ENCODE data around the gene CTNND2.

CTNND2 gene

DNA sequence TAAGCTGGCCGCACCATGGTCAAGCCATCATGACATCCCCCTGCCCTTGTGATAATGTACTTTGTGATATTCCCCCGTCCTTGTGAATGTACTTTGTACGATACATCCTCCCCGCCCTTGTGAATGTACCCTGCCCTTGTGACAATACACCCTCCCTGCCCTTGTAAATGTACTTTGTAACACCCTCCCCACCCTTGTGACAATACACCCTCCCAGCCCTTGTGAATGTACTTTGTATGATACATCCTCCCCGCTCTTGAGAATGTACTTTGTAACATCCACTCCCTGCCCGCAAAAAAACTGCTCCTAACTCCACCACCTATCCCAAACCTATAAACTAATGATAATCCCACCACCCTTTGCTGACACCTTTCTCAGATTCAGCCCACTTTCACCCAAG lies 313.8 kb downstream of the CTNND2 start:
- H3K9ac ChIP-seq (ENCODE audit: low read length): no peak overlapping the region
- H3K36me3 ChIP-seq (ENCODE audit: control insufficient read depth in 1 of 2, insufficient read depth in 2 of 2, low read length in 2 of 2): peaks cover 0 to 2% of the 10 kb centered on the region in 2 experiments
- no peak overlapping the region for H2BK12ac ChIP-seq (ENCODE audit: low read length)
- H2AFZ ChIP-seq (ENCODE audit: insufficient read depth, low read length, poor library complexity): no peak overlapping the region
- no peak overlapping the region for H3K23ac ChIP-seq (ENCODE audit: low read length)
- H2BK120ac ChIP-seq (ENCODE audit: insufficient read depth, low read length, poor library complexity): no peak overlapping the region
- H4K8ac ChIP-seq (ENCODE audit: low read depth, low read length): no peak overlapping the region
- no peak for DNase-seq
- H3K4ac ChIP-seq (ENCODE audit: low read depth, low read length): no peak overlapping the region
- H2AK5ac ChIP-seq (ENCODE audit: low read length): no peak overlapping the region
- H3K4me2 ChIP-seq (ENCODE audit: low read length): no peak overlapping the region
- no peak overlapping the region for H4K12ac ChIP-seq (ENCODE audit: low read depth, low read length)
- no peaks in the 10 kb centered on the region for H3K4me1 ChIP-seq (ENCODE audit: control insufficient read depth in 1 of 2, insufficient read depth in 2 of 2, low read length in 2 of 2)
- no peaks in the 10 kb centered on the region for H3K27me3 ChIP-seq (ENCODE audit: insufficient read depth, low read length)
- H3K18ac ChIP-seq (ENCODE audit: low read length): no peak overlapping the region
- WGBS (ENCODE audit: extremely low coverage, insufficient coverage, insufficient read length): no CpG with 5 or more reads among the region's 6 CpGs
- no peaks in the 10 kb centered on the region for H3K79me2 ChIP-seq (ENCODE audit: control insufficient read depth, insufficient read depth, low read length, poor library complexity)
- no peak overlapping the region for H3K4me3 ChIP-seq (ENCODE audit: low read depth, low read length)
- H3K14ac ChIP-seq (ENCODE audit: low read length): no peak overlapping the region
- peaks cover 2% of the 10 kb centered on the region for H3K9me3 ChIP-seq (ENCODE audit: insufficient read depth, low read depth, low read length)
- H3K27ac ChIP-seq (ENCODE audit: low read depth, low read length): no peak overlapping the region
- H2BK5ac ChIP-seq (ENCODE audit: low read depth, low read length, poor library complexity): no peak overlapping the region
- H3K79me1 ChIP-seq (ENCODE audit: low read length): no peaks in the 10 kb centered on the region
- no peak overlapping the region for H4K91ac ChIP-seq (ENCODE audit: low read depth, low read length)

DNA sequence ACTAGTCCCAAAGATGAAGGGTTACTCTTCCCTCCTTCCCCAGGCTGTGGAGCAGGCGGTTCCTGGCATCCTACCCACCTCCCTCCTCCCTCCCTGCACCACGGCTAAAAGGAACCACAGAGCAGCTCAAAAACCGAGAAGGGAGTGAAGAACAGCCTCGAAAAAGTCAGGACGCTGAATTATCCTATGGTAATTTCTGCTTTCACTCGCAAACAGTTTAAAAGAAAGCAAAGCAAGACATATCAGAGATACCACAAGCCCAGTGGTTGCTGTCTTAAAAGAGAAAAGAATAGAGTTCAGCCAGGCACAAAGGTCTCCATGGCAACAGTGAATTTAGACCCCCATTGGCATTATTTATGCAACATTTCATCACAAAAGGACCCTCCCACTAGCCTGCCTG lies 315.4 kb downstream of the CTNND2 start:
- H3K27ac ChIP-seq (ENCODE audit: low read depth, low read length): no peak overlapping the region
- no peak overlapping the region for H4K12ac ChIP-seq (ENCODE audit: low read depth, low read length)
- H3K18ac ChIP-seq (ENCODE audit: low read length): no peak overlapping the region
- H3K9ac ChIP-seq (ENCODE audit: low read length): no peak overlapping the region
- peaks cover 0 to 2% of the 10 kb centered on the region in 2 experiments for H3K36me3 ChIP-seq (ENCODE audit: control insufficient read depth in 1 of 2, insufficient read depth in 2 of 2, low read length in 2 of 2)
- no peaks in the 10 kb centered on the region for H3K79me1 ChIP-seq (ENCODE audit: low read length)
- no CpG with 5 or more reads among the region's 6 CpGs for WGBS (ENCODE audit: extremely low coverage, insufficient coverage, insufficient read length)
- no peak overlapping the region for H3K4me2 ChIP-seq (ENCODE audit: low read length)
- no peak overlapping the region for H2BK5ac ChIP-seq (ENCODE audit: low read depth, low read length, poor library complexity)
- H2BK12ac ChIP-seq (ENCODE audit: low read length): no peak overlapping the region
- H3K27me3 ChIP-seq (ENCODE audit: insufficient read depth, low read length): no peaks in the 10 kb centered on the region
- no peak overlapping the region for H3K4me3 ChIP-seq (ENCODE audit: low read depth, low read length)
- no peaks in the 10 kb centered on the region for H3K79me2 ChIP-seq (ENCODE audit: control insufficient read depth, insufficient read depth, low read length, poor library complexity)
- DNase-seq: no peak
- no peak overlapping the region for H3K4ac ChIP-seq (ENCODE audit: low read depth, low read length)
- no peak overlapping the region for H2BK120ac ChIP-seq (ENCODE audit: insufficient read depth, low read length, poor library complexity)
- no peak overlapping the region for H4K91ac ChIP-seq (ENCODE audit: low read depth, low read length)
- peaks cover 2% of the 10 kb centered on the region for H3K9me3 ChIP-seq (ENCODE audit: insufficient read depth, low read depth, low read length)
- H2AFZ ChIP-seq (ENCODE audit: insufficient read depth, low read length, poor library complexity): peak overlapping the region; percentile 6
- no peak overlapping the region for H3K23ac ChIP-seq (ENCODE audit: low read length)
- H3K4me1 ChIP-seq (ENCODE audit: control insufficient read depth in 1 of 2, insufficient read depth in 2 of 2, low read length in 2 of 2): no peaks in the 10 kb centered on the region
- no peak overlapping the region for H3K14ac ChIP-seq (ENCODE audit: low read length)
- no peak overlapping the region for H2AK5ac ChIP-seq (ENCODE audit: low read length)
- H4K8ac ChIP-seq (ENCODE audit: low read depth, low read length): no peak overlapping the region

GRCh38 chr5:11584017-11584416 lies 320.2 kb downstream of the CTNND2 start:
- H2AK5ac ChIP-seq (ENCODE audit: low read length): no peak overlapping the region
- H3K9me3 ChIP-seq (ENCODE audit: insufficient read depth, low read depth, low read length): no peaks in the 10 kb centered on the region
- H3K9ac ChIP-seq (ENCODE audit: low read length): no peak overlapping the region
- H3K27ac ChIP-seq (ENCODE audit: low read depth, low read length): no peak overlapping the region
- H3K4me1 ChIP-seq (ENCODE audit: control insufficient read depth in 1 of 2, insufficient read depth in 2 of 2, low read length in 2 of 2): no peaks in the 10 kb centered on the region
- no peak overlapping the region for H4K8ac ChIP-seq (ENCODE audit: low read depth, low read length)
- no peak overlapping the region for H2BK5ac ChIP-seq (ENCODE audit: low read depth, low read length, poor library complexity)
- no CpG with 5 or more reads among the region's 6 CpGs for WGBS (ENCODE audit: extremely low coverage, insufficient coverage, insufficient read length)
- no peak overlapping the region for H3K4me2 ChIP-seq (ENCODE audit: low read length)
- no peaks in the 10 kb centered on the region for H3K79me1 ChIP-seq (ENCODE audit: low read length)
- no peak overlapping the region for H2AFZ ChIP-seq (ENCODE audit: insufficient read depth, low read length, poor library complexity)
- H3K4me3 ChIP-seq (ENCODE audit: low read depth, low read length): no peak overlapping the region
- H3K4ac ChIP-seq (ENCODE audit: low read depth, low read length): no peak overlapping the region
- no peak overlapping the region for H3K14ac ChIP-seq (ENCODE audit: low read length)
- no peak overlapping the region for H2BK12ac ChIP-seq (ENCODE audit: low read length)
- no peak overlapping the region for H2BK120ac ChIP-seq (ENCODE audit: insufficient read depth, low read length, poor library complexity)
- H3K23ac ChIP-seq (ENCODE audit: low read length): no peak overlapping the region
- H3K79me2 ChIP-seq (ENCODE audit: control insufficient read depth, insufficient read depth, low read length, poor library complexity): no peaks in the 10 kb centered on the region
- no peak overlapping the region for H3K18ac ChIP-seq (ENCODE audit: low read length)
- H3K36me3 ChIP-seq (ENCODE audit: control insufficient read depth in 1 of 2, insufficient read depth in 2 of 2, low read length in 2 of 2): no peaks in the 10 kb centered on the region
- no peak overlapping the region for H4K12ac ChIP-seq (ENCODE audit: low read depth, low read length)
- DNase-seq: peak in 1 of 2 donors; percentile 67
- no peaks in the 10 kb centered on the region for H3K27me3 ChIP-seq (ENCODE audit: insufficient read depth, low read length)
- H4K91ac ChIP-seq (ENCODE audit: low read depth, low read length): no peak overlapping the region

- no peak for DNase-seq
- no peak overlapping the region for H4K91ac ChIP-seq (ENCODE audit: low read depth, low read length)
These were observed 324.9 kb downstream of the CTNND2 start for GRCh38 chr5:11579351-11579750.

More at GRCh38 chr5:11579351-11579750, 324.9 kb downstream of the CTNND2 start:
- no peak overlapping the region for H3K9ac ChIP-seq (ENCODE audit: low read length)
- H2BK5ac ChIP-seq (ENCODE audit: low read depth, low read length, poor library complexity): no peak overlapping the region
- H3K18ac ChIP-seq (ENCODE audit: low read length): no peak overlapping the region
- H4K12ac ChIP-seq (ENCODE audit: low read depth, low read length): no peak overlapping the region
- no peak overlapping the region for H3K4ac ChIP-seq (ENCODE audit: low read depth, low read length)
- WGBS (ENCODE audit: extremely low coverage, insufficient coverage, insufficient read length): no CpG with 5 or more reads among the region's 4 CpGs
- no peak overlapping the region for H4K8ac ChIP-seq (ENCODE audit: low read depth, low read length)
- H2AFZ ChIP-seq (ENCODE audit: insufficient read depth, low read length, poor library complexity): no peak overlapping the region
- H3K79me2 ChIP-seq (ENCODE audit: control insufficient read depth, insufficient read depth, low read length, poor library complexity): no peaks in the 10 kb centered on the region
- H3K36me3 ChIP-seq (ENCODE audit: control insufficient read depth in 1 of 2, insufficient read depth in 2 of 2, low read length in 2 of 2): no peaks in the 10 kb centered on the region
- no peak overlapping the region for H3K27ac ChIP-seq (ENCODE audit: low read depth, low read length)
- H3K4me1 ChIP-seq (ENCODE audit: control insufficient read depth in 1 of 2, insufficient read depth in 2 of 2, low read length in 2 of 2): no peaks in the 10 kb centered on the region
- no peak overlapping the region for H2BK12ac ChIP-seq (ENCODE audit: low read length)
- H2BK120ac ChIP-seq (ENCODE audit: insufficient read depth, low read length, poor library complexity): no peak overlapping the region
- H3K4me2 ChIP-seq (ENCODE audit: low read length): no peak overlapping the region
- no peaks in the 10 kb centered on the region for H3K9me3 ChIP-seq (ENCODE audit: insufficient read depth, low read depth, low read length)
- H3K79me1 ChIP-seq (ENCODE audit: low read length): no peaks in the 10 kb centered on the region
- H3K23ac ChIP-seq (ENCODE audit: low read length): no peak overlapping the region
- H3K27me3 ChIP-seq (ENCODE audit: insufficient read depth, low read length): no peaks in the 10 kb centered on the region
- no peak overlapping the region for H3K14ac ChIP-seq (ENCODE audit: low read length)
- no peak overlapping the region for H3K4me3 ChIP-seq (ENCODE audit: low read depth, low read length)
- no peak overlapping the region for H2AK5ac ChIP-seq (ENCODE audit: low read length)
